WERI-Rb-1 (cell line): ENCODE results near the gene SPATA20.

Source experiments
- DNase-seq: peaks from one replicate; pipeline ENCODE4 v3.0.0-alpha.2; 2020
- H3K27ac ChIP-seq: fragments of 250-450 bp; sonication (Bioruptor Pico); 2 replicates; pipeline ENCODE4 v1.5.1; 2020; ENCODE audit warnings: mild to moderate bottlenecking, moderate library complexity
- H3K27me3 ChIP-seq: fragments of 250-450 bp; sonication (Bioruptor Pico); 2 replicates; pipeline ENCODE4 v1.5.1; 2021; ENCODE audit warnings: mild to moderate bottlenecking, low read depth, moderate library complexity; ENCODE audit not compliant: insufficient read depth, severe bottlenecking
- H3K36me3 ChIP-seq: fragments of 250-450 bp; sonication (Bioruptor Pico); 2 replicates; pipeline ENCODE4 v1.5.1; 2020; ENCODE audit warnings: mild to moderate bottlenecking, moderate library complexity
- H3K4me3 ChIP-seq: 2 replicates; pipeline ENCODE4 v1.5.1; 2011; ENCODE audit warnings: low read depth, mild to moderate bottlenecking, control low read depth, low read length
- H3K9me3 ChIP-seq: fragments of 250-450 bp; sonication (Bioruptor Pico); 2 replicates; pipeline ENCODE4 v1.5.1; 2021; ENCODE audit warnings: mild to moderate bottlenecking, moderate library complexity; ENCODE audit not compliant: severe bottlenecking
- CTCF ChIP-seq: IDR thresholded peaks from 2 replicates; pipeline ENCODE4 v1.5.1; 2011; ENCODE audit warnings: low read depth, mild to moderate bottlenecking, control low read depth, inconsistent platforms, low read length

SPATA20 gene

DNA sequence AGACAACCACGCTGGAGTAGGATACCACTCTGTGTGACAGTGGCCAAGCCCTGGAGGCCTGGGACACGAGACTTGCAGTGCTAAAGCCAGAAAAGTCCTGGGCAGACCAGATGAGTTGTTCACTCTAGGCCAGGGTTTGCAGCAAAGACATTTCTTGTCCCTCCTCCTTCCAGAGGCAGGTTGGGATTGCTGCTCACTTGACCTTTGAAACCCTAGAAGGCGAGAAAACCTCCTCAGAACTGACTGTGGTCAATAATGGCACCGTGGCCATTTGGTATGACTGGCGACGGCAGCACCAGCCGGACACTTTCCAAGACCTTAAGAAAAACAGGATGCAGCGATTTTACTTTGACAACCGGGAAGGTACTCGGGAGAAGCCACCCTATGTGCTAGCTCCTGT lies 24.2 kb upstream of the SPATA20 start:
- Histone ChIP-seq H3K27me3 (no peaks in the 10 kb centered on the region), H3K27ac (no peak overlapping the region), H3K36me3 (no peaks in the 10 kb centered on the region), H3K4me3 (no peak overlapping the region), H3K9me3 (no peaks in the 10 kb centered on the region)
- no peak for TF ChIP-seq CTCF
- no peak for DNase-seq

GRCh38 chr17:50523208-50523607 lies 23.8 kb upstream of the SPATA20 start:
- H3K27me3 ChIP-seq: no peaks in the 10 kb centered on the region
- DNase-seq: no peak
- TF ChIP-seq CTCF: no peak
- H3K36me3 ChIP-seq: no peaks in the 10 kb centered on the region
- H3K9me3 ChIP-seq: no peaks in the 10 kb centered on the region
- H3K4me3 ChIP-seq: no peak overlapping the region
- no peak overlapping the region for H3K27ac ChIP-seq

GRCh38 chr17:50524838-50525237 lies 22.1 kb upstream of the SPATA20 start:
- Histone ChIP-seq H3K27ac (no peak overlapping the region), H3K9me3 (no peaks in the 10 kb centered on the region), H3K4me3 (no peak overlapping the region), H3K36me3 (no peaks in the 10 kb centered on the region), H3K27me3 (no peaks in the 10 kb centered on the region)
- no peak for TF ChIP-seq CTCF
- DNase-seq: no peak

DNA sequence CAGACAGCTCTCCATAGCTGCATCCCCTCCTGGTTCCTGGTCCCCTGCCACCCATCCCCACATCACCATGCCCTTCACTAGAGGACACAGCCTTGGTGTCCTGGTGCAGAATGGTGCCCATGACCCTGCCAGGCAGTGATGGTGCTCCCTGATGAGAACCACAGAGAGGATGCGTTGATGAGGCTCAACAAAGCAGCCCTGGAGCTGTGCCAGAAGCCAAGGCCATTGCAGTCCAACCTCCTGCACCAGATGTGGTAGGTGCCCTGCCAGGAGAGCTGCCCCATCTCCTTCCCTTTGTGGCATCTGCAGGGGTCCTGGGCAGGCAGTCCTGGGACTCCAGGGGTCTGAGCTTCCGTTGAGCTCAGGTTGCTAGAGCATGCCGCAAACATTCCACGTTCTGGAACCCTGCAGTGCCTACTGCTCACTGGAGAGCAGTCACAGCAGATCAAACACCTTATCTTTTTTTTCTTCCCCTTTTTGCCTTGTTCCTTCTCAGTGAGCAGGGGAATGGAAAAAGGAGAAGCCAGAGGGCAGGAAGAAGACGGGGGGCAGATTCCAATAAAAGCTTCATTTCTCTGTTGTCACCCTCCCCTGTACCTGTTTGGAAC lies 19.7 kb upstream of the SPATA20 start:
- H3K27ac ChIP-seq: no peak overlapping the region
- H3K9me3 ChIP-seq: no peaks in the 10 kb centered on the region
- H3K36me3 ChIP-seq: no peaks in the 10 kb centered on the region
- TF ChIP-seq CTCF: no peak
- no peak for DNase-seq
- H3K4me3 ChIP-seq: no peak overlapping the region
- H3K27me3 ChIP-seq: no peaks in the 10 kb centered on the region

DNA sequence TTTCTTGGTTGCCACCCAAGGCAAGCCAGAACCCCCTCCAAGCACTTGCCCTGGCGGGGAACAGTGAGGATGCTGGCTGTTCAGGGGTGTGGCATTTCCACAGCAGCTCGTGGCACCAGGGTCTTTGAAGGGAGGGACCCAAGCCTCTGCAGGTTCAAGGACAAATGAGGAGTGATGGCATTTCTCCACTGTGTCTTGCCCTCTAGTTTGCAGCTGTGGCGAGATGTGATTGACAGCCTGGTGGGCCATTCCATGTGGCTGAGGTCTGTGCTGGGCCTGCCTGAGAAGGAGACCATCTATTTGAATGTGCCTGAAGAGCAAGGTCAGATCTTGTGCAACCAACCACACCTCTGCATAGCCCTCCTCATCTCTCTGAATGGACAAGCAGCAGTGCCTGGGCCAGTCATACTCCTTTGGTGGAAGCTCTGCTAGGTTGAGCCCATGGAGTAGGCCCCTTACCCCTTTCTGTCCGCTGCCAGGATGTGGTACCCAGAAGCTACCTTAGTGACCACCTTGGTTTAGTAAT lies 19.0 kb upstream of the SPATA20 start:
- no peak for TF ChIP-seq CTCF
- Histone ChIP-seq H3K36me3 (no peaks in the 10 kb centered on the region), H3K27me3 (no peaks in the 10 kb centered on the region), H3K9me3 (no peaks in the 10 kb centered on the region), H3K4me3 (no peak overlapping the region), H3K27ac (no peak overlapping the region)
- DNase-seq: no peak

- TF ChIP-seq CTCF: no peak
- no peak for DNase-seq
- Histone ChIP-seq H3K27ac (no peak overlapping the region), H3K9me3 (no peaks in the 10 kb centered on the region), H3K4me3 (no peak overlapping the region), H3K27me3 (no peaks in the 10 kb centered on the region), H3K36me3 (no peaks in the 10 kb centered on the region)
Measured at GRCh38 chr17:50529849-50530248, 17.1 kb upstream of the SPATA20 start.
